Activated CD8-positive, alpha-beta memory T cell treated with anti-CD3 and anti-CD28 coated beads, Interleukin-2, amount 50 U/mL, for 24 hours (primary cell): ENCODE results near the gene SOWAHB.

Experiments used
- DNase-seq: peaks from one replicate; pipeline ENCODE4 v3.0.0-alpha.2; 2020; ENCODE audit errors: extremely low read depth

SOWAHB gene

DNA sequence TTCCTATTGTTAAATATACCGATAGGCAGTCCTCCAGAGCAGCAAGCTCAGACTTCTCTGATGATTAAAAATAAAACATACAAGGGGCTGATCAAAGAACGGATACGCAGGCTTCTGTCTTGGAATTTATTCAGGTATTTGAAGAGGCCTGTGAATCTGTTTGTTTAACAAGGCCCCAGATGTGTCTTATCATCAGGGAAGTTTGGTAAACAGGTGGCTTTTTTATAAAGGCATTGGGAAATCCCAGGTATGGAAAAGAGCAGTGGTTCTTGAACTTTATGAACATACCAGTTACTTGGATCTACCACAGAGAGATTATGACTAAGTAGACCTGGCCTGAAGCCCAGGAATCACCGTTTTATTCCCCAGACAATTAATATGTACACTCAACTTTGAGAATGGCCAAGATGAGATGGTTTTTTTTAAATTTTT is 47.9 kb downstream of the SOWAHB start:
- DNase-seq, result no peak
